ENCODE results near the gene STAB1.

GRCh38 chr3:52572221-52572620, 77.1 kb downstream of the STAB1 start:
- TF ChIP-seq CTCF (IDR thresholded peaks at IDR 0.05), result no peak
- TF ChIP-seq POLR2A (IDR thresholded peaks at IDR 0.05), result no peak
- TF ChIP-seq POLR2AphosphoS5 (IDR thresholded peaks at IDR 0.05), result no peak
- TF ChIP-seq EP300 (IDR thresholded peaks at IDR 0.05), result no peak
